K562 (cell line): Measurements from ENCODE around the gene USP24. TPM values are rescaled to one million over a fixed set of nuclear protein-coding genes. Genes with fewer than 3 reads are reported as not detected.

ENCODE experiments used
- ATAC-seq: fragments of 200-7000 bp; cut with Tn5 transposase; 3 replicates; pipeline ENCODE4 v1.9.1; 2020; ENCODE audit warnings: moderate library complexity
- BruUV-seq: library from RNA; stranded (reverse); fragments of 400-500 nt; replicated peaks from 2 replicates; lab custom pipeline; 2021; lab: Mats Ljungman, UMichigan
- CTCF ChIA-PET: fragments of 300-600 bp; formaldehyde crosslinking; extraction: SDS; loops from one replicate; lab custom pipeline; 2021; ENCODE audit warnings: low intra/inter-chr PET ratio; lab: Yijun Ruan, JAX
- POLR2A ChIA-PET: fragments of 300-600, 350-650 bp; sonication (Branson Sonifier 250); formaldehyde crosslinking; extraction: SDS; loops from one replicate; lab custom pipeline; 2021; ENCODE audit warnings: antibody characterized with exemption, inconsistent platforms; lab: Yijun Ruan, JAX
- DNase-seq, 4 experiments: peaks; one replicate each; pipeline versions ENCODE4 v3.0.0 to v3.0.0-alpha.2; 2011 to 2018; ENCODE audit warnings: low spot score in 3 of 4, mixed read lengths in 3 of 4; ENCODE audit errors: extremely low read depth in 1 of 4
- FAIRE-seq: peaks from 2 replicates; lab custom pipeline; 2011; peaks lifted over from hg19 to GRCh38; lab: Jason Lieb, UNC
- H2AFZ ChIP-seq: 2 replicates; pipeline ENCODE4 v1.6.0; 2011; ENCODE audit warnings: low read depth, low read length, control low read depth, inconsistent platforms
- H3K27ac ChIP-seq: fragments of 200-600 bp; 3 replicates; pipeline ENCODE4 v1.8.0; 2011; ENCODE audit warnings: low read depth, mild to moderate bottlenecking, control low read depth, inconsistent platforms, low read length, moderate library complexity, mixed read lengths; ENCODE audit errors: extremely low read depth
- H3K27me3 ChIP-seq, 2 experiments: fragments of 300-600 bp in 1 of 2; 2 replicates in 1 of 2; 3 replicates in 1 of 2; pipeline versions ENCODE4 v1.6.0 to v1.8.0; 2011; ENCODE audit warnings: inconsistent platforms in 2 of 2, low read length in 2 of 2, mild to moderate bottlenecking in 1 of 2, mixed read lengths in 1 of 2, moderate library complexity in 1 of 2; ENCODE audit not compliant: control insufficient read depth in 2 of 2, insufficient read depth in 2 of 2
- H3K36me3 ChIP-seq: fragments of 300-600 bp; 3 replicates; pipeline ENCODE4 v1.8.0; 2011; ENCODE audit warnings: mild to moderate bottlenecking, low read length, inconsistent platforms; ENCODE audit not compliant: control insufficient read depth, insufficient read depth
- H3K4me1 ChIP-seq, 2 experiments: fragments of 200-600 bp in 1 of 2; replicated peaks in 1 of 2; 2 replicates in 1 of 2; 3 replicates in 1 of 2; pipeline versions ENCODE4 v1.5.1 to v1.8.0; 2011; ENCODE audit warnings: inconsistent platforms in 2 of 2, low read length in 2 of 2, mild to moderate bottlenecking in 1 of 2, mixed read lengths in 1 of 2, moderate library complexity in 1 of 2; ENCODE audit not compliant: control insufficient read depth in 2 of 2, insufficient read depth in 2 of 2
- H3K4me2 ChIP-seq: 2 replicates; pipeline ENCODE4 v1.6.1; 2011; ENCODE audit warnings: low read length, control low read depth, inconsistent platforms, mixed read lengths; ENCODE audit not compliant: insufficient read depth
- H3K4me3 ChIP-seq: fragments of 200-600 bp; sonication (generic), shearing (Covaris generic); 2 replicates; pipeline ENCODE4 v1.5.1; 2016; ENCODE audit warnings: control low read depth, inconsistent platforms
- H3K79me2 ChIP-seq: fragments of 200-600 bp; 3 replicates; pipeline ENCODE4 v1.8.0; 2011; ENCODE audit warnings: low read length, inconsistent platforms; ENCODE audit not compliant: control insufficient read depth, insufficient read depth
- H3K9ac ChIP-seq, 2 experiments: 2 replicates each; pipeline versions ENCODE4 v1.6.0 to v1.6.1; 2011; ENCODE audit warnings: low read depth in 2 of 2, low read length in 2 of 2, control low read depth in 1 of 2, inconsistent platforms in 1 of 2, mild to moderate bottlenecking in 1 of 2, mixed read lengths in 1 of 2; ENCODE audit not compliant: insufficient read depth in 1 of 2
- H3K9me1 ChIP-seq: one replicate; pipeline ENCODE4 v1.6.0; 2011; ENCODE audit warnings: inconsistent platforms, mild to moderate bottlenecking, low read length, moderate library complexity; ENCODE audit not compliant: control insufficient read depth, insufficient read depth
- H3K9me3 ChIP-seq: replicated peaks from 2 replicates; pipeline ENCODE4 v1.5.1; 2011; ENCODE audit warnings: low read depth, low read length, inconsistent platforms; ENCODE audit not compliant: control insufficient read depth, insufficient read depth
- H4K20me1 ChIP-seq: replicated peaks from 2 replicates; pipeline ENCODE4 v1.6.1; 2011; ENCODE audit warnings: low read length, inconsistent platforms, mixed read lengths; ENCODE audit not compliant: control insufficient read depth, insufficient read depth
- EP400 ChIP-seq: fragments of 450-650 bp; IDR thresholded peaks from 2 replicates; pipeline ENCODE4 v1.6.1; 2017; ENCODE audit warnings: antibody characterized with exemption, mild to moderate bottlenecking, moderate library complexity
- GATAD2B ChIP-seq: fragments of 450-650 bp; IDR thresholded peaks from 2 replicates; pipeline ENCODE4 v1.6.1; 2017; ENCODE audit warnings: mild to moderate bottlenecking, borderline replicate concordance
- POLR2AphosphoS5 ChIP-seq: IDR thresholded peaks from 2 replicates; pipeline ENCODE4 v1.6.1; 2011; ENCODE audit warnings: mild to moderate bottlenecking, low read depth, low read length, moderate library complexity; ENCODE audit not compliant: control insufficient read depth, insufficient read depth
- SAP30 ChIP-seq: fragments of 200-600 bp; sonication (generic); IDR thresholded peaks from 2 replicates; pipeline ENCODE4 v1.6.1; 2012; ENCODE audit warnings: borderline replicate concordance, low read depth, mild to moderate bottlenecking, moderate library complexity, low read length, control low read depth, inconsistent platforms; ENCODE audit not compliant: insufficient read depth, poor library complexity, severe bottlenecking
- SIN3A ChIP-seq, 2 experiments: fragments of 150-350 bp in 1 of 2; IDR thresholded peaks; 2 replicates each; pipeline ENCODE4 v1.6.1; 2011 to 2016; ENCODE audit warnings: borderline replicate concordance in 2 of 2, low read depth in 2 of 2, low read length in 2 of 2, mild to moderate bottlenecking in 2 of 2, moderate library complexity in 2 of 2; ENCODE audit not compliant: control insufficient read depth in 1 of 2
- SMARCA4 ChIP-seq: fragments of 450-650 bp; IDR thresholded peaks from 2 replicates; pipeline ENCODE4 v1.6.1; 2016
- TCF7L2 ChIP-seq: fragments of 150-350 bp; IDR thresholded peaks from 2 replicates; pipeline ENCODE4 v1.6.1; 2016; ENCODE audit warnings: low read depth, mild to moderate bottlenecking, low read length, moderate library complexity
- ZBTB17 ChIP-seq: fragments of 450-650 bp; formaldehyde crosslinking; IDR thresholded peaks from 2 replicates; pipeline ENCODE4 v1.4.0; 2020; ENCODE audit warnings: mild to moderate bottlenecking
- ZNF41 ChIP-seq: fragments of 250-450 bp; sonication (Bioruptor Pico); conservative IDR thresholded peaks from 2 replicates; pipeline ENCODE4 v1.4.0; 2020; ENCODE audit warnings: mild to moderate bottlenecking
- WGBS: fragments of 100-300 bp; shearing (Covaris generic); methylation state at CpG from one replicate; pipeline ENCODE4 v1.1.6; 2016; ENCODE audit warnings: low coverage, mixed read lengths; ENCODE audit not compliant: insufficient coverage; ENCODE audit errors: missing lambda C conversion rate; 5-methylcytosine and 5-hydroxymethylcytosine counted together
- in situ Hi-C: fragments of 300-500 bp; cut with MboI; formaldehyde crosslinking; loops from 4 replicates; pipeline ENCODE4 v1.15.0; 2018; ENCODE audit warnings: inconsistent platforms, mixed read lengths
- intact Hi-C: fragments of 100-400 bp; cut with micrococcal nuclease; formaldehyde crosslinking; loops from 2 replicates; pipeline ENCODE4 v1.14.2; 2022
- polyA plus RNA-seq, 8 experiments: library from polyadenylated mRNA; depleted of rRNA in 4 of 8; stranded (reverse) in 5 of 8; unstranded in 3 of 8; fragments of >200 nt; fragmentation: Nextera tagmentation in 2 of 8; fragmentation: Illumina TruSeq in 1 of 8; extraction: Ambion mirVana in 2 of 8; extraction: Trizol in 1 of 8; gene quantifications; 2 replicates each; pipeline versions ENCODE4 v1.2.1 to v1.2.3, GENCODE V29; 2011 to 2014; ENCODE audit warnings: inconsistent platforms in 1 of 8, missing spikeins in 1 of 8
- total RNA-seq, 7 experiments: library from RNA; depleted of rRNA in 6 of 7; stranded (reverse); fragments of >200 nt in 6 of 7; fragmentation: Illumina TruSeq in 2 of 7; extraction: Trizol in 2 of 7; gene quantifications; 2 replicates each; pipeline versions ENCODE4 v1.2.1 to v1.2.3, GENCODE V29; 2011 to 2021; ENCODE audit warnings: low replicate concordance in 1 of 7
- TF ChIP-seq, protein P1 (sequence below), 2 experiments: IDR thresholded peaks; 2 replicates each; pipeline ENCODE4 v1.6.1; 2011; ENCODE audit warnings: borderline replicate concordance in 1 of 2, control low read depth in 1 of 2, low read depth in 1 of 2, low read length in 1 of 2, mild to moderate bottlenecking in 1 of 2, mixed read lengths in 1 of 2, moderate library complexity in 1 of 2; ENCODE audit not compliant: insufficient read depth in 1 of 2, insufficient read length in 1 of 2, poor library complexity in 1 of 2, severe bottlenecking in 1 of 2; ENCODE audit errors: extremely low read depth in 1 of 2
- TF ChIP-seq, protein P2 (sequence below): fragments of 450-650 bp; IDR thresholded peaks from 2 replicates; pipeline ENCODE4 v1.6.1; 2016; ENCODE audit warnings: borderline replicate concordance
- TF ChIP-seq, protein P3 (sequence below), 2 experiments: fragments of 450-650 bp; IDR thresholded peaks; 2 replicates each; pipeline ENCODE4 v1.6.1; 2018; ENCODE audit warnings: mild to moderate bottlenecking in 2 of 2, low read depth in 1 of 2; ENCODE audit not compliant: partially characterized antibody in 2 of 2

USP24 gene
- total and polyA plus RNA-seq, 9 of the 15 experiments (the other 6 are each of a cell fraction or from before 2014, with no cell fraction given): 7.7 to 62.6 (median 36.8) TPM

DNA sequence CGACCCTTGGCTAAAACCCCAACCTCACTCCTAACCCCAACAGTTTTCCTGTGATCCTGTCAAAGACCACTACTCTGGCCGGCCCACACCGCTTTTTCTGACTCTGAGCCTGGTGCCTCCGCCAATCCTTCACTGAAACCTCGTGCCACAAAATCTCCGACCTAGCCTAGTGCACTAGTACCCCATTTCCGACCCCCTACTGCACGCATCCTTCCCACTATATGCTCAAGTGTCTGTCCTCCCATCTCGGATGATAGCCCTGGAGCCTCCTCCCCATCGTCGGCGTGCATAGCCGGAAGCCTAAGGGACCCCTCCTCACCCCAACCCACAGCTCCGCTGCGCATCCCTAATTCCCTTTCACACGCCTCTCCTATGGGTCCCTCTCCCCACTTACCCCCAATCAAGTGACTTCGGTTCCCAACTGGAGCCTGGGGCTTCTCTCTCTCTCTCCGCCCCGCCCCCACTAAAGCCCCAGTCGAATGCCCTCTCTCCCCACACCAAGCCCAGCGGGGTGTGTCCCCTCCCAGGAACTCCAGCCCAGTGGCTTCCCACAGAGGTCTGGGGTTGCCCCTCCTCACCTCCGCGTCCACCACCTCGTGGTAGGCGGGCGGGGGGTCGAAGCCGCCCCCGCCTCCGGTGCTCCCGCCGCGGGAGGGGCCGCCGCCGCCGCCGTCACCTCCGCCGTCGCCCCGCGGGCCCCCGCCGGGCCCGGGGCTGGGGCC lies 791 bp downstream of the USP24 start:
- intact Hi-C loops: loop anchor here (2.0 to 5.0 kb wide), 2 partner anchors 37 to 68 kb away; no protein-coding TSS in a partner anchor
- ChIA-PET POLR2A (interaction anchor here (0.7 to 3.9 kb wide), 6 partner anchors 9 to 588 kb away, joined by 3 to 23 read pairs (median 4); no protein-coding TSS in a partner anchor), CTCF (no interaction called here)
- Histone ChIP-seq H4K20me1 (no peaks in the 10 kb centered on the region), H3K4me3 (peak overlapping the region; percentile 80), H3K27ac (peak overlapping the region; percentile 94), H2AFZ (peak overlapping the region; percentile 90), H3K9ac (peak overlapping the region; percentile 91 to 100), H3K36me3 (peaks cover 13% of the 10 kb centered on the region), H3K9me3 (no peaks in the 10 kb centered on the region), H3K79me2 (peaks cover 75% of the 10 kb centered on the region), H3K4me2 (peak overlapping the region; percentile 84), H3K4me1 (peaks cover 15 to 33% of the 10 kb centered on the region in 2 experiments), H3K27me3 (no peaks in the 10 kb centered on the region), H3K9me1 (no peaks in the 10 kb centered on the region)
- in situ Hi-C loops: no loop called here
- DNase-seq (peak; percentile 83 to 87 (median 84)), FAIRE-seq (no peak), ATAC-seq (peak; percentile 43)
- under 1% methylated on average over 34 of the region's 46 CpGs for whole genome bisulfite sequencing
- BruUV-seq: no TSS peak
- peak; percentile 41; the same call in 1 of the 2 replicates for TF ChIP-seq POLR2AphosphoS5
- peak; percentile 39; the same call in 1 of the 2 replicates for TF ChIP-seq SMARCA4
- TF ChIP-seq, protein P1, sequence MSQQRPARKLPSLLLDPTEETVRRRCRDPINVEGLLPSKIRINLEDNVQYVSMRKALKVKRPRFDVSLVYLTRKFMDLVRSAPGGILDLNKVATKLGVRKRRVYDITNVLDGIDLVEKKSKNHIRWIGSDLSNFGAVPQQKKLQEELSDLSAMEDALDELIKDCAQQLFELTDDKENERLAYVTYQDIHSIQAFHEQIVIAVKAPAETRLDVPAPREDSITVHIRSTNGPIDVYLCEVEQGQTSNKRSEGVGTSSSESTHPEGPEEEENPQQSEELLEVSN (IDR thresholded peaks at IDR 0.05; ENCODE audit: borderline replicate concordance in 1 of 2, extremely low read depth in 1 of 2, insufficient read depth in 1 of 2, insufficient read length in 1 of 2, low read depth in 1 of 2, low read length in 1 of 2, poor library complexity in 1 of 2, severe bottlenecking in 1 of 2): peak in 1 of 2 experiments; percentile 41
- no peak for TF ChIP-seq ZNF41
- 0 out of 2 replicates have a peak, but pooled peaks have one; percentile 29 for TF ChIP-seq ZBTB17 (CRISPR knock-in tag)
- peak; percentile 68; the same call in 1 of the 2 replicates for TF ChIP-seq EP400
- TF ChIP-seq, protein P2, sequence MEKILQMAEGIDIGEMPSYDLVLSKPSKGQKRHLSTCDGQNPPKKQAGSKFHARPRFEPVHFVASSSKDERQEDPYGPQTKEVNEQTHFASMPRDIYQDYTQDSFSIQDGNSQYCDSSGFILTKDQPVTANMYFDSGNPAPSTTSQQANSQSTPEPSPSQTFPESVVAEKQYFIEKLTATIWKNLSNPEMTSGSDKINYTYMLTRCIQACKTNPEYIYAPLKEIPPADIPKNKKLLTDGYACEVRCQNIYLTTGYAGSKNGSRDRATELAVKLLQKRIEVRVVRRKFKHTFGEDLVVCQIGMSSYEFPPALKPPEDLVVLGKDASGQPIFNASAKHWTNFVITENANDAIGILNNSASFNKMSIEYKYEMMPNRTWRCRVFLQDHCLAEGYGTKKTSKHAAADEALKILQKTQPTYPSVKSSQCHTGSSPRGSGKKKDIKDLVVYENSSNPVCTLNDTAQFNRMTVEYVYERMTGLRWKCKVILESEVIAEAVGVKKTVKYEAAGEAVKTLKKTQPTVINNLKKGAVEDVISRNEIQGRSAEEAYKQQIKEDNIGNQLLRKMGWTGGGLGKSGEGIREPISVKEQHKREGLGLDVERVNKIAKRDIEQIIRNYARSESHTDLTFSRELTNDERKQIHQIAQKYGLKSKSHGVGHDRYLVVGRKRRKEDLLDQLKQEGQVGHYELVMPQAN: 0 out of 2 replicates have a peak, but pooled peaks have one; percentile 65
- TF ChIP-seq SAP30: peak; percentile 46
- TF ChIP-seq TCF7L2: no peak
- TF ChIP-seq SIN3A (IDR thresholded peaks at IDR 0.05; ENCODE audit: borderline replicate concordance in 2 of 2, control insufficient read depth in 1 of 2, low read depth in 2 of 2, low read length in 2 of 2): peak in 1 of 2 experiments; percentile 8; a peak in 1 of 4 replicates
- TF ChIP-seq, protein P3, sequence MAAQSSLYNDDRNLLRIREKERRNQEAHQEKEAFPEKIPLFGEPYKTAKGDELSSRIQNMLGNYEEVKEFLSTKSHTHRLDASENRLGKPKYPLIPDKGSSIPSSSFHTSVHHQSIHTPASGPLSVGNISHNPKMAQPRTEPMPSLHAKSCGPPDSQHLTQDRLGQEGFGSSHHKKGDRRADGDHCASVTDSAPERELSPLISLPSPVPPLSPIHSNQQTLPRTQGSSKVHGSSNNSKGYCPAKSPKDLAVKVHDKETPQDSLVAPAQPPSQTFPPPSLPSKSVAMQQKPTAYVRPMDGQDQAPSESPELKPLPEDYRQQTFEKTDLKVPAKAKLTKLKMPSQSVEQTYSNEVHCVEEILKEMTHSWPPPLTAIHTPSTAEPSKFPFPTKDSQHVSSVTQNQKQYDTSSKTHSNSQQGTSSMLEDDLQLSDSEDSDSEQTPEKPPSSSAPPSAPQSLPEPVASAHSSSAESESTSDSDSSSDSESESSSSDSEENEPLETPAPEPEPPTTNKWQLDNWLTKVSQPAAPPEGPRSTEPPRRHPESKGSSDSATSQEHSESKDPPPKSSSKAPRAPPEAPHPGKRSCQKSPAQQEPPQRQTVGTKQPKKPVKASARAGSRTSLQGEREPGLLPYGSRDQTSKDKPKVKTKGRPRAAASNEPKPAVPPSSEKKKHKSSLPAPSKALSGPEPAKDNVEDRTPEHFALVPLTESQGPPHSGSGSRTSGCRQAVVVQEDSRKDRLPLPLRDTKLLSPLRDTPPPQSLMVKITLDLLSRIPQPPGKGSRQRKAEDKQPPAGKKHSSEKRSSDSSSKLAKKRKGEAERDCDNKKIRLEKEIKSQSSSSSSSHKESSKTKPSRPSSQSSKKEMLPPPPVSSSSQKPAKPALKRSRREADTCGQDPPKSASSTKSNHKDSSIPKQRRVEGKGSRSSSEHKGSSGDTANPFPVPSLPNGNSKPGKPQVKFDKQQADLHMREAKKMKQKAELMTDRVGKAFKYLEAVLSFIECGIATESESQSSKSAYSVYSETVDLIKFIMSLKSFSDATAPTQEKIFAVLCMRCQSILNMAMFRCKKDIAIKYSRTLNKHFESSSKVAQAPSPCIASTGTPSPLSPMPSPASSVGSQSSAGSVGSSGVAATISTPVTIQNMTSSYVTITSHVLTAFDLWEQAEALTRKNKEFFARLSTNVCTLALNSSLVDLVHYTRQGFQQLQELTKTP (IDR thresholded peaks at IDR 0.05; ENCODE audit: low read depth in 1 of 2, partially characterized antibody in 2 of 2): no peak
- TF ChIP-seq GATAD2B: no peak; the same call in 1 of the 2 replicates
